PFSK-1 (cell line): ENCODE results near the gene A2M.

Experiments
- FOXP2 ChIP-seq: optimal IDR thresholded peaks from 2 replicates; pipeline ENCODE3; 2011; ENCODE audit warnings: borderline replicate concordance, control low read depth, inconsistent platforms; ENCODE audit not compliant: insufficient read depth; ENCODE audit errors: extremely low read length, extremely low read depth
- POLR2AphosphoS5 ChIP-seq: IDR thresholded peaks from 2 replicates; pipeline ENCODE4 v1.6.1; 2012; ENCODE audit warnings: low read depth, mild to moderate bottlenecking, control low read depth, low read length, moderate library complexity
- SIN3A ChIP-seq: IDR thresholded peaks from 2 replicates; pipeline ENCODE4 v1.6.1; 2012; ENCODE audit warnings: mild to moderate bottlenecking, low read length, moderate library complexity, borderline replicate concordance; ENCODE audit not compliant: insufficient read depth
- TAF1 ChIP-seq: IDR thresholded peaks from 2 replicates; pipeline ENCODE4 v1.6.1; 2012; ENCODE audit warnings: low read length, control low read depth, borderline replicate concordance; ENCODE audit not compliant: insufficient read depth
- TF ChIP-seq, protein P1 (sequence below), 2 experiments: IDR thresholded peaks; 2 replicates each; pipeline versions ENCODE4 v1.6.1 to v1.8.0; 2011 to 2012; ENCODE audit warnings: low read depth in 2 of 2, low read length in 2 of 2, control low read depth in 1 of 2, inconsistent platforms in 1 of 2, mild to moderate bottlenecking in 1 of 2, moderate library complexity in 1 of 2; ENCODE audit not compliant: insufficient read depth in 1 of 2

The A2M gene

DNA sequence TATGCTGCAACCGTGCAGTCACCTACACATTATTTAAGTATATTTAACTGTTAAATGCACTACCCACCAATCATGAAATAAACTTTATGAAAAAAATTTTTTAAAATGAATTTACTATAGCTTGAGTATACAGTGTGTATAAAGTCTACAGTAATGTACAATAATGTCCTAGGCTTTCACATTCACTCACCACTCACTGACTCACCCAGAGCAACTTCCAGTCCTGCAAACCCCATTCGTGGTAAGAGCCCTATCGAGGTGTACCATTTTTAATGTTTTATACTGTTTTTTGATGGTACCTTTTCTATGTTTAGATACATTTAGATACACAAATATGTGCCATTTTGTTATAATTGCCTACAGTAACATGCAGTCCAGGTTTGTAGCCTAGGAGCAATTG, 78.3 kb downstream of the A2M start:
- TF ChIP-seq SIN3A (no peak), POLR2AphosphoS5 (no peak), FOXP2 (no peak), TAF1 (no peak)
- TF ChIP-seq, protein P1, sequence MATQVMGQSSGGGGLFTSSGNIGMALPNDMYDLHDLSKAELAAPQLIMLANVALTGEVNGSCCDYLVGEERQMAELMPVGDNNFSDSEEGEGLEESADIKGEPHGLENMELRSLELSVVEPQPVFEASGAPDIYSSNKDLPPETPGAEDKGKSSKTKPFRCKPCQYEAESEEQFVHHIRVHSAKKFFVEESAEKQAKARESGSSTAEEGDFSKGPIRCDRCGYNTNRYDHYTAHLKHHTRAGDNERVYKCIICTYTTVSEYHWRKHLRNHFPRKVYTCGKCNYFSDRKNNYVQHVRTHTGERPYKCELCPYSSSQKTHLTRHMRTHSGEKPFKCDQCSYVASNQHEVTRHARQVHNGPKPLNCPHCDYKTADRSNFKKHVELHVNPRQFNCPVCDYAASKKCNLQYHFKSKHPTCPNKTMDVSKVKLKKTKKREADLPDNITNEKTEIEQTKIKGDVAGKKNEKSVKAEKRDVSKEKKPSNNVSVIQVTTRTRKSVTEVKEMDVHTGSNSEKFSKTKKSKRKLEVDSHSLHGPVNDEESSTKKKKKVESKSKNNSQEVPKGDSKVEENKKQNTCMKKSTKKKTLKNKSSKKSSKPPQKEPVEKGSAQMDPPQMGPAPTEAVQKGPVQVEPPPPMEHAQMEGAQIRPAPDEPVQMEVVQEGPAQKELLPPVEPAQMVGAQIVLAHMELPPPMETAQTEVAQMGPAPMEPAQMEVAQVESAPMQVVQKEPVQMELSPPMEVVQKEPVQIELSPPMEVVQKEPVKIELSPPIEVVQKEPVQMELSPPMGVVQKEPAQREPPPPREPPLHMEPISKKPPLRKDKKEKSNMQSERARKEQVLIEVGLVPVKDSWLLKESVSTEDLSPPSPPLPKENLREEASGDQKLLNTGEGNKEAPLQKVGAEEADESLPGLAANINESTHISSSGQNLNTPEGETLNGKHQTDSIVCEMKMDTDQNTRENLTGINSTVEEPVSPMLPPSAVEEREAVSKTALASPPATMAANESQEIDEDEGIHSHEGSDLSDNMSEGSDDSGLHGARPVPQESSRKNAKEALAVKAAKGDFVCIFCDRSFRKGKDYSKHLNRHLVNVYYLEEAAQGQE (IDR thresholded peaks at IDR 0.05; ENCODE audit: insufficient read depth in 1 of 2, low read depth in 2 of 2, low read length in 2 of 2) = no peak

DNA sequence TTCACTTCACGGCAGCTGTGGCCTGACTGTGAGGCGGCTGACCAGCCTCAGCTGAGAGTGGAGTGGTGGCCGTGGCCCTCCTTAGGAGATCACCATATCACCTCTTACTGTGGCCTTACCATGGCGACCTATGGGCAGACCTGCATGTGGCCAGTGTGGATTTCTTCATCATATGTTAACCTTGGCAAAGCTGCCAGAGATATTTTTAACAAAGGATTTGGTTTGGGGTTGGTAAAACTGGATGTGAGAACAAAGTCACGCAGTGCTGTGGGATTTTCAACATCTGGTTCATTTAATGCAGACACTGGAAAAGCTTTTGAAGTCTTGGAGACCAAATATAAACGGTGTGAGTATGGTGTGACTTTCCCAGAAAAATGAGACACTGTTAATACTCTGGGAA, 79.5 kb downstream of the A2M start:
- TF ChIP-seq SIN3A (no peak), POLR2AphosphoS5 (no peak), FOXP2 (no peak), TAF1 (no peak)
- TF ChIP-seq, protein P1 (IDR thresholded peaks at IDR 0.05; ENCODE audit: insufficient read depth in 1 of 2, low read depth in 2 of 2, low read length in 2 of 2) = no peak

DNA sequence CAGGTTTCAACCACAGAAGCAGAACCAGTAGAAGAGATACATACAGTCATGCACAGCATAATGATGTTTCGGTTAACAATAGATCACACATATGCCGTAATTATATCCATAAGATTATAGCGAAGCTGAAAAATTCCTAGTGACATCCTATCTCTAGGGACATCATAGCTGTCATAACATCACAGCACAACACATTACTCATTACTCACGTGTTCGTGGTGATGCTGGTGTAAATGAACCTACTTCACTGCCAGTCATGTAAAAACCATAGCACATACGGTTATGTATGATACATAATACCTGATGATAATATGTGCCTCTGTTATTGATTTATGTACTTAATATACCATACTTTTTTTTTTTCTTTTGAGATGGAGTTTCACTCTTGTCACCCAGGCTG, 81.6 kb downstream of the A2M start:
- TF ChIP-seq FOXP2 = no peak
- TF ChIP-seq, protein P1 (IDR thresholded peaks at IDR 0.05; ENCODE audit: insufficient read depth in 1 of 2, low read depth in 2 of 2, low read length in 2 of 2) = no peak
- TF ChIP-seq SIN3A = no peak
- no peak for TF ChIP-seq TAF1
- no peak for TF ChIP-seq POLR2AphosphoS5

DNA sequence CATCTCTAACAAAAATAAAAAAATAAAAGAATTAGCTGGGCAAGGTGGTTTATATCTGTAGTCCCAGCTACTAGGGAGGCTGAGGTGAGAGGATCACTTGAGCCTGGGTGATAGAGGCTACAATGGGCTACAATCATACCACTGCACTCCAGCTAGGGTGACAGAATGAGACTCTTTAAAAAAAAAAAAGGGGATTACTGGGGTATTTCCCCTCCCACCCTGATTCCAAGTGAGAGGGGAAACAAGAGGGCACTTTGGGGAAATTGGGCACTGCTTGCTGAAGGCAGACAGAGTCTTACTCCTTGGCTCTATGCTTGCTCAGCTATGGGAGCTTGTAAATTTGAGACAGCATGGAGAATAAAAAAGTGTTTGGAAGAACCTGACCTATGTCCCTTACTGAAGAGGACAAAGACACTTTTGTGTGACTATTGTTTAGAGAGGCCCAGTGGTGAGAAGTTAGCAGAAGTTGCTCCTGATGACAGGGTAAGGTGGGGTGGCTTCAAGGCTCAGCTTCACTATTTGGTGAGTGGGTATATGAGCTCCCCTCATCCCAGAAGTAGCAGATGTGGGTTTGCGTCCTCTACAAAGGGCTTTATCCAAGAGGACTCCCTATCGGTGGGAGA, 82.3 kb downstream of the A2M start:
- TF ChIP-seq SIN3A = no peak
- TF ChIP-seq, protein P1 (IDR thresholded peaks at IDR 0.05; ENCODE audit: insufficient read depth in 1 of 2, low read depth in 2 of 2, low read length in 2 of 2) = no peak
- TF ChIP-seq FOXP2 = no peak
- no peak for TF ChIP-seq TAF1
- no peak for TF ChIP-seq POLR2AphosphoS5
